ENCODE results near the gene NNMT. TPM values are rescaled to one million over a fixed set of nuclear protein-coding genes. Genes with fewer than 3 reads are reported as not detected.
A peak's percentile ranks its signal among the peaks of the same experiment; 100 is the strongest.
"Not testable (repeated sequence)": the region's sequence is repeated elsewhere in the genome, so short reads cannot be mapped to it uniquely, and the experiment has no call there.

NNMT gene
- total and polyA plus RNA-seq, 2 donors from 2014 or later = 91.9 to 1,451 TPM

- Histone ChIP-seq H3K4me3 (ENCODE audit: low read length in 3 of 3) (no peak overlapping the region), H3K9me3 (ENCODE audit: control insufficient read depth in 2 of 3, insufficient read depth in 1 of 3, low read length in 3 of 3) (peaks cover 0 to 5% (median 4%) of the 10 kb centered on the region in 3 donors), H3K27ac (ENCODE audit: low read depth in 2 of 2, low read length in 2 of 2) (no peak overlapping the region), H3K27me3 (ENCODE audit: control insufficient read depth, insufficient read depth, low read length) (no peaks in the 10 kb centered on the region), H3K36me3 (ENCODE audit: control insufficient read depth in 2 of 3, insufficient read depth in 3 of 3, low read length in 3 of 3) (no peaks in the 10 kb centered on the region), H3K4me1 (ENCODE audit: control insufficient read depth in 2 of 3, insufficient read depth in 2 of 3, low read depth in 1 of 3, low read length in 3 of 3) (no peaks in the 10 kb centered on the region), H3K9ac (ENCODE audit: low read length in 3 of 3) (no peak overlapping the region)
- no peak for FAIRE-seq
- no peak for DNase-seq
- no peak for TF ChIP-seq CTCF (IDR thresholded peaks at IDR 0.05; ENCODE audit: borderline replicate concordance, extremely low read depth, insufficient read depth)
- intact Hi-C loops (cut with DNase I) = no loop called here
Measured at GRCh38 chr11:114330373-114330772, 34.2 kb downstream of the NNMT start.

GRCh38 chr11:114340311-114341131 lies 44.3 kb downstream of the NNMT start:
- peak overlapping the region in 1 of 2 donors; percentile 74 for H3K27ac ChIP-seq (ENCODE audit: low read depth in 2 of 2, low read length in 2 of 2)
- no peaks in the 10 kb centered on the region for H3K36me3 ChIP-seq (ENCODE audit: control insufficient read depth in 2 of 3, insufficient read depth in 3 of 3, low read length in 3 of 3)
- H3K4me3 ChIP-seq (ENCODE audit: low read length in 3 of 3) = peak overlapping the region in 2 of 3 donors; percentile 13 to 63
- TF ChIP-seq CTCF (IDR thresholded peaks at IDR 0.05; ENCODE audit: borderline replicate concordance, extremely low read depth, insufficient read depth) = peak; percentile 85
- peak in 4 of 5 donors; percentile 52 to 80 (median 70) for DNase-seq
- H3K9ac ChIP-seq (ENCODE audit: low read length in 3 of 3) = peak overlapping the region in 1 of 3 donors; percentile 12
- FAIRE-seq = no peak
- intact Hi-C loops (cut with DNase I) = loop anchor here (10.0 kb wide), 1 partner anchor 414 kb away; no protein-coding TSS in a partner anchor
- H3K4me1 ChIP-seq (ENCODE audit: control insufficient read depth in 2 of 3, insufficient read depth in 2 of 3, low read depth in 1 of 3, low read length in 3 of 3) = peaks cover 0 to 3% (median 0%) of the 10 kb centered on the region in 3 donors
- no peaks in the 10 kb centered on the region for H3K9me3 ChIP-seq (ENCODE audit: control insufficient read depth in 2 of 3, insufficient read depth in 1 of 3, low read length in 3 of 3)
- no peaks in the 10 kb centered on the region for H3K27me3 ChIP-seq (ENCODE audit: control insufficient read depth, insufficient read depth, low read length)

GRCh38 chr11:114341667-114342066 lies 45.5 kb downstream of the NNMT start:
- not testable (repeated sequence) for FAIRE-seq; H3K9me3 ChIP-seq (ENCODE audit: control insufficient read depth in 2 of 3, insufficient read depth in 1 of 3, low read length in 3 of 3); H3K4me1 ChIP-seq (ENCODE audit: control insufficient read depth in 2 of 3, insufficient read depth in 2 of 3, low read depth in 1 of 3, low read length in 3 of 3); H3K9ac ChIP-seq (ENCODE audit: low read length in 3 of 3); H3K27ac ChIP-seq (ENCODE audit: low read depth in 2 of 2, low read length in 2 of 2); H3K36me3 ChIP-seq (ENCODE audit: control insufficient read depth in 2 of 3, insufficient read depth in 3 of 3, low read length in 3 of 3); H3K4me3 ChIP-seq (ENCODE audit: low read length in 3 of 3); DNase-seq; H3K27me3 ChIP-seq (ENCODE audit: control insufficient read depth, insufficient read depth, low read length)
- intact Hi-C loops (cut with DNase I) = loop anchor here (10.0 kb wide), 1 partner anchor 413 kb away; no protein-coding TSS in a partner anchor

GRCh38 chr11:114342476-114342875 lies 46.3 kb downstream of the NNMT start:
- no peak for TF ChIP-seq CTCF (IDR thresholded peaks at IDR 0.05; ENCODE audit: borderline replicate concordance, extremely low read depth, insufficient read depth)
- no peak overlapping the region for H3K4me3 ChIP-seq (ENCODE audit: low read length in 3 of 3)
- no peaks in the 10 kb centered on the region for H3K27me3 ChIP-seq (ENCODE audit: control insufficient read depth, insufficient read depth, low read length)
- FAIRE-seq = no peak
- no peaks in the 10 kb centered on the region for H3K36me3 ChIP-seq (ENCODE audit: control insufficient read depth in 2 of 3, insufficient read depth in 3 of 3, low read length in 3 of 3)
- H3K4me1 ChIP-seq (ENCODE audit: control insufficient read depth in 2 of 3, insufficient read depth in 2 of 3, low read depth in 1 of 3, low read length in 3 of 3) = peaks cover 0 to 8% (median 3%) of the 10 kb centered on the region in 3 donors
- no peak overlapping the region for H3K9ac ChIP-seq (ENCODE audit: low read length in 3 of 3)
- H3K27ac ChIP-seq (ENCODE audit: low read depth in 2 of 2, low read length in 2 of 2) = no peak overlapping the region
- DNase-seq = no peak
- H3K9me3 ChIP-seq (ENCODE audit: control insufficient read depth in 2 of 3, insufficient read depth in 1 of 3, low read length in 3 of 3) = no peaks in the 10 kb centered on the region
- intact Hi-C loops (cut with DNase I) = loop anchor here (10.0 kb wide), 1 partner anchor 412 kb away; no protein-coding TSS in a partner anchor
